Spinal cord (tissue), 10 donors: ENCODE measurements around the gene RAB18. TPM values are rescaled to one million over a fixed set of nuclear protein-coding genes. Genes with fewer than 3 reads are reported as not detected.
"Not testable (repeated sequence)": the region's sequence is repeated elsewhere in the genome, so short reads cannot be mapped to it uniquely, and the experiment has no call there.

ENCODE experiments used
- DNase-seq, 6 donors: peaks; one replicate each; pipeline versions ENCODE4 v3.0.0 to v3.0.0-alpha.2; 2013 to 2015; ENCODE audit warnings: low spot score in 6 of 6, low read depth in 4 of 6
- H3K27ac ChIP-seq: one replicate; pipeline ENCODE4 v1.5.1; 2013; ENCODE audit warnings: low read depth, low read length, control low read depth
- H3K27me3 ChIP-seq: one replicate; pipeline ENCODE4 v1.6.1; 2013; ENCODE audit warnings: low read length; ENCODE audit not compliant: control insufficient read depth, insufficient read depth
- H3K36me3 ChIP-seq: one replicate; pipeline ENCODE4 v1.6.1; 2013; ENCODE audit warnings: low read length; ENCODE audit not compliant: control insufficient read depth, insufficient read depth
- H3K4me1 ChIP-seq: one replicate; pipeline ENCODE4 v1.6.1; 2013; ENCODE audit warnings: low read length; ENCODE audit not compliant: control insufficient read depth, insufficient read depth
- H3K4me3 ChIP-seq: one replicate; pipeline ENCODE4 v1.5.1; 2013; ENCODE audit warnings: low read depth, low read length, control low read depth
- H3K9me3 ChIP-seq: one replicate; pipeline ENCODE4 v1.6.1; 2013; ENCODE audit warnings: low read length; ENCODE audit not compliant: control insufficient read depth, insufficient read depth
- WGBS: methylation state at CpG from one replicate; pipeline ENCODE4 v1.1.5; 2013; ENCODE audit warnings: missing lambda C conversion rate; ENCODE audit not compliant: insufficient coverage; 5-methylcytosine and 5-hydroxymethylcytosine counted together
- polyA plus RNA-seq, 2 donors: library from polyadenylated mRNA; unstranded; fragments of 120-200 nt; gene quantifications; one replicate each; pipeline ENCODE4 v1.2.1, GENCODE V29; 2013; ENCODE audit not compliant: insufficient read length in 2 of 2
- total RNA-seq, 2 donors: library from RNA; depleted of rRNA in 1 of 2; stranded (reverse); fragments of 120-200 nt in 1 of 2; fragments of >200 nt in 1 of 2; gene quantifications; one replicate each; pipeline versions ENCODE4 v1.2.3 to v1.2.4, GENCODE V29; 2013 to 2014
- donor health status: healthy.

RAB18 gene
- total and polyA plus RNA-seq, 4 donors = 103 to 199 (median 138) TPM

DNA sequence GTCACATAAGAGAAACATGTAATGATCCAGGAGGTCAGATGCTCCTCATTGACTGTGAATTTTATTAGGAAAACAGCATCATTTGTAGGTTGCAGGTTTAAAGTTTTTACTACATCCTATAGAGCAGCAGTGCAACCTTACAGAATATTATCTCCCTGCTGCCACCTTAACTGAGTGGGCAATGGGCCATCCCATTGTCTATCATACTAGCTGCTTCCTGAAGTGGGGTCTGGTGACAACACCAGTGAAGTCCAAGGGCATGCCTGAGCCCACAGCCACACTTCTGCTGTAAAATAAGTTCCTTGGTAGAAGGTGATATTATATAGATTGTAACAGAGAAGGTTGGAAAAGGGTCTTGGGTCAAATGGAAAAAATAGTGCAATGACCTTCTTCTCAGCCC, 4.0 kb upstream of the RAB18 start:
- no peak for DNase-seq
- H3K9me3 ChIP-seq = no peaks in the 10 kb centered on the region
- H3K27me3 ChIP-seq = peaks cover 2% of the 10 kb centered on the region
- no peak overlapping the region for H3K4me3 ChIP-seq
- H3K4me1 ChIP-seq = no peaks in the 10 kb centered on the region
- H3K27ac ChIP-seq = no peak overlapping the region
- H3K36me3 ChIP-seq = no peaks in the 10 kb centered on the region

DNA sequence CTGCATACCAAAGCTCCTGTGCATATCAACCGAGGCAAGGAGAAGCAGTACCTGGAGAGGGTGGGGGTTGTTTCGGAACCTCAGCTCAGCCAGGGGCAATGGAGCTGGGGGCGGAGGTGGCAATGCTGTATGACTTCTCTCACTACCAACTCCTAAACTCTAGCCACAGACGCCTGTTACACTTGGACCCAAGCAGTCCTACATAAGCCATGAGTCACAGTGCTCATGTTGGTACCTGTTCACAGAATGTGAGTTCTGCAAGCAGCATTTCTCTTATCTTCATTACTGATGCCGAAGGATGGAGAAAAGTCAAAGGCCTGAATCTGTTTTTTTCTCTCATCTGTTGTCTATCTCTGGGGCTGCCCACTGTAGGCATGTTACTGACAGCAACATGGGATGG, 3.2 kb upstream of the RAB18 start:
- no peak for DNase-seq
- 75% methylated on average over 2 of the region's 5 CpGs for WGBS
- peaks cover 6% of the 10 kb centered on the region for H3K4me1 ChIP-seq
- no peak overlapping the region for H3K27ac ChIP-seq
- peaks cover 2% of the 10 kb centered on the region for H3K27me3 ChIP-seq
- no peaks in the 10 kb centered on the region for H3K36me3 ChIP-seq
- no peak overlapping the region for H3K4me3 ChIP-seq
- H3K9me3 ChIP-seq = no peaks in the 10 kb centered on the region

DNA sequence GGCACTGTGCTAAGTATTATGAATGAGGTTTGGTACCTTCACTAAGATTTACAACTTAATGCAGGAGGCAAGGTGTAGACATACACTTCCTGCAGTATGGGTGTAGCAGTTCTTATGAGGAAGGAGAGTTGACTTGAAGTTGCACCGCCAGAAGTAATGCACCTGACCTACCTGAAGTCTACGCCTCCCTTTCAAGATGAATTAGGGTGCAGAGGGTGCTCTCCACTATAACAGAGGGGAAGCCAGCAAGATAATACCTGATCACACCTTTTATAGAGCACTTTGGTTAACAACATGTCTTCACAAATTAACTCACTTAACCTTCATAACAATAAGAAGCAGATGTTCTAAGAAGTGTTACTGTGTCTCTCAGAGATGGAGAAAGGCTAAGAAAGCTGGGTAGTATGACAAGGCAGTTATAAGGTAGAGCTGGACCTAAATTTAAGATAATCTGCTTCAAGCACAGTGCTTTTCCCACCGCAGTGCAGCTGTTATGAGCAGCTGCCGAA, 552 bp upstream of the RAB18 start:
- WGBS = 50% methylated on average over 2 of the region's 4 CpGs
- peak overlapping the region; percentile 87 for H3K4me3 ChIP-seq
- H3K36me3 ChIP-seq = no peaks in the 10 kb centered on the region
- H3K9me3 ChIP-seq = no peaks in the 10 kb centered on the region
- no peak for DNase-seq
- peak overlapping the region; percentile 92 for H3K27ac ChIP-seq
- peaks cover 6% of the 10 kb centered on the region for H3K4me1 ChIP-seq
- peaks cover 2% of the 10 kb centered on the region for H3K27me3 ChIP-seq

DNA sequence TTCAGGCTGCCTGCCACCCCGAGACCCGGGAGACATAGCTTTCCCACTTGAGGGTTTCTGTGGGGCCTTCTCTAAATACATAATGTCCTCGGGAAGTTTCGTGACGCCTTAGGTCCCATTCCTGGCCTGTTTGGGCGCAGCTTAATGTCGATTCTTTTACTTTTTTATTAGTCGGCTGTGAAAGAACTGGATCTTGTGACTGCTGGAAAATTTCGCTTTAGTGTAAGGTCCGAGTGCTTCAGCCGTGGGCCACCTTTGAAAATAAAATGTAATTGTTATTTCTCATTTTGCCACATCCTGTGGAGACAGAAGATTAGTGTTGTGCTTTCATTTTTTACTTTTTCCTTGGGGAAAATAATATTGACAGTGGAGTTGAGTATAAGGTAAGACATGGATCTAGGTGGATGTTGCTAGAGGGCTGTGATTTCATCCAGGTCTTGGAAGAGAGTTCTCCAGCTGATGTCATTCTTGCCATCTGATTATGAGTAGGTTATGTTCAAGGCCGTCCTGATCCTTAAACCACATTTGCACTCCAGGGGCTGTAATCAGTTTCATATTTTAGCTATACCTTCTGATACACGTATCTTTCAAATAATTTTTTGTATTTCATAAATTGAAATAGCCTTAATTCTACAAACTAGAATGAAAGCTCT, 830 bp downstream of the RAB18 start:
- H3K4me1 ChIP-seq = peaks cover 6% of the 10 kb centered on the region
- H3K27me3 ChIP-seq = peaks cover under 1% of the 10 kb centered on the region
- H3K9me3 ChIP-seq = no peaks in the 10 kb centered on the region
- DNase-seq = peak in 2 of 6 donors; percentile 4
- H3K27ac ChIP-seq = peak overlapping the region; percentile 92
- no peaks in the 10 kb centered on the region for H3K36me3 ChIP-seq
- 0% methylated on average over 8 of the region's 13 CpGs for whole genome bisulfite sequencing
- H3K4me3 ChIP-seq = peak overlapping the region; percentile 87

DNA sequence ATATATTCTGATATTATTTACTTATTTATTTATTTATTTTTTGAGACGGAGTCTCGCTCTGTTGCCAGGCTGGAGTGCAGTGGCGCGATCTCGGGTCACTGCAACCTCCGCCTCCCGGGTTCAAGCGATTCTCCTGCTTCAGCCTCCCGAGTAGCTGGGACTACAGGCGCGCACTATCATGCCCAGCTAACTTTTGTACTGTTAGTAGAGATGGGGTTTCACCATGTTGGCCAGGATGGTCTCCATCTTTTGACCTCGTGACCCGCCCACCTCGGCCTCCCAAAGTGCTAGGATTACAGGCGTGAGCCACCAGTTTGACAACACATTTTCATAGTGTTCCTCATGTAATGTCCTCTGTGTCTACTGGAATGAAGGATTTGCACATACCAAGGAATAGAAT, 1.4 kb downstream of the RAB18 start:
- H3K4me1 ChIP-seq, H3K36me3 ChIP-seq, H3K9me3 ChIP-seq, H3K27me3 ChIP-seq, DNase-seq, H3K27ac ChIP-seq: not testable (repeated sequence)
- H3K4me3 ChIP-seq = peak overlapping the region; percentile 87
- WGBS = 98% methylated on average over 8 of the region's 15 CpGs

DNA sequence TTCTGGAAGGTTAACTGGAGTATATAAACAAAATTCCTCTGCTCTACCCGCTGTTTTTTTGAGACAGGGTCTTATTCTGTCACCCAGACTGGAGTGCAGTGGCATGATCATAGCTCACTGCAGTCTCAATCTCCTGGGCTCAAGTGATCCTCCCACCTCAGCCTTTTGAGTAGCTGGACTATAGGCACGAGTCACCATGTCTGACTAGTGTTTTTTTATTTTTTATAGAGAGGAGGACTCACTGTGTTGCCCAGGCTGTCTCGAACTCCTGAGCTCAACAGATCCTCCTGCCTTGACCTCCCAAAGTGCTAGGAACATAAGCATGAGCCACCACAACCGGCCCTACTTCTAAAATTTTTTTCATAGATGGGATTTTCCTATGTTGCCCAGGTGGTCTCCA, 2.2 kb downstream of the RAB18 start:
- H3K4me1 ChIP-seq = peaks cover 6% of the 10 kb centered on the region

DNA sequence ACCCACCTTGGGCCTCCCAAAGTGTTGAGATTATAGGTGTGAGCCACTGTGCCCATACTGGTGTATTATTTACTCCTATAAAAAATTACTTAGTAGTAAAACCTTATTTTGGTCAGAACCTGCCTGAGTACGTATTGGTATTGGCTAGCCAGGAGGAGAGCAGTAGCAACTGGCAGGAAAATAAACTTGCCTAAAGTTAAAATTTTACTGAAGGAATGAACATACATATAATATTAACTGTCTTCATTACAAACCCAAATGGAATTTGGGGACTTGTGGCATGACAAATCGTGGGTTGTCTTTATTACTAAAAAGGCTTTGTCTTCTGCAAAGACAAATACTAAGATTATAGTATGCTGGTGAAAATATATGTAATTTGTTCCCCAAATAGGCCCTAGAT, 8.4 kb downstream of the RAB18 start:
- Histone ChIP-seq H3K4me3 (no peak overlapping the region), H3K27me3 (no peaks in the 10 kb centered on the region), H3K36me3 (peaks cover 7% of the 10 kb centered on the region), H3K9me3 (no peaks in the 10 kb centered on the region), H3K4me1 (no peaks in the 10 kb centered on the region), H3K27ac (no peak overlapping the region)
- no CpG with 5 or more reads among the region's 2 CpGs for WGBS
- DNase-seq = no peak

More for the DNA sequence above, 2.2 kb downstream of the RAB18 start:
- no peak overlapping the region for H3K27ac ChIP-seq
- H3K36me3 ChIP-seq = no peaks in the 10 kb centered on the region
- no peaks in the 10 kb centered on the region for H3K27me3 ChIP-seq
- no CpG with 5 or more reads among the region's 4 CpGs for WGBS
- H3K9me3 ChIP-seq = no peaks in the 10 kb centered on the region
- H3K4me3 ChIP-seq = no peak overlapping the region
- DNase-seq = no peak

DNA sequence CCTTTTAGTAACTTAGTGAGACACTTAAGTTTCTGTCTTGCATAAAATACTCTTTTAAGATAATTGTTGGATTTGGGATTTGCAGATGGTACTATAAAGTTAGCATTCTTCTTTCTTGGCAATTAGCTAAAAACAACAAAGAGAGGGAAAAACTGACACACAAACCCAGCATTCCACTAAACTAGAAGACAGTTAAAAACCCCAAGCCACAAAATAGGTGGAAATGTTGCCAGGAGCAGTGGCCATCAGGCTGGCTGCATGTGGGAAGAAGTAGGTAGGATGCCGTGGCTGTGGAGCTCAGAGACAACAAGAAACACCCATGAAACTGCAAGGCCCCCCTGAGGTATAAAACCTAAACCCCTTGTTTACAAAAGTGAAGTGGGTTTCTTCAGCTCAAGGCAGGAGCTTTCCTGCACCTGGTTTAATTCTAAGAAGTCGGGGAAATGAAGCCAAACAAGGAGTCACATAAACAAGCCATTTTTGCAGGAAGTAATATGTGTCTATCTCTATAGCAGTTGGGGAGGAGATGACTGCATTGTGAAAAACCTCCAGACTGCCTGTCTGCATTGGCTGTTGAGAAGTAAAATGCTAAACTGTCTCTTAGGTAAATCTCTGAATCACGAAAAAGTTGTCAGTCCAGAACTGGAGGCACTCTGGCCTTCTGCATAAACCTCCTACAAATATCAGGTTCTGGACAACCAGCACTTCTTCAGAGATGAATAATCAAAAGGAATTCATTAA, 9.5 kb downstream of the RAB18 start:
- Histone ChIP-seq H3K9me3 (no peaks in the 10 kb centered on the region), H3K36me3 (peaks cover 7% of the 10 kb centered on the region), H3K27me3 (no peaks in the 10 kb centered on the region), H3K4me1 (no peaks in the 10 kb centered on the region), H3K27ac (no peak overlapping the region), H3K4me3 (no peak overlapping the region)
- WGBS = 78% methylated on average over 2 of the region's 3 CpGs
- no peak for DNase-seq

DNA sequence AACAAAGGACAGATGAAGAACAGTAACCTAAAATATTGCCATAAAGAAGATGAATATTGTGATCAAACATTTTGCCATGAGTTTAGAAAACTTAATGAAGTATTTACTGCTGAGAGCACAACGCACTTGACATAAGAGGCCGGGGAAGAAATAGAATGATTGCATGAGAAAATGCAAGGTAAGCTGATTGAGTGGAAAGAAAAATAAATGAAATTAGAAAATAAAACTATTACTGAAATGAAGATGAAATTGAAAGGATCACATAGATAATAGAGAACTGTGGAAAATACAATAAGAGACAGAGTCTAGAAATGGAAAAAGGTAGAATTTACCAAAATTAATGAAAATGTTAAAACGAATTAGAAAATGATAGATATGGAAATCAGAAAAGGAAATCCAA, 10.1 kb downstream of the RAB18 start:
- H3K27ac ChIP-seq = no peak overlapping the region
- no peaks in the 10 kb centered on the region for H3K4me1 ChIP-seq
- no CpG with 5 or more reads among the region's 3 CpGs for WGBS
- no peaks in the 10 kb centered on the region for H3K9me3 ChIP-seq
- no peaks in the 10 kb centered on the region for H3K27me3 ChIP-seq
- peaks cover 7% of the 10 kb centered on the region for H3K36me3 ChIP-seq
- no peak overlapping the region for H3K4me3 ChIP-seq
- DNase-seq = no peak

DNA sequence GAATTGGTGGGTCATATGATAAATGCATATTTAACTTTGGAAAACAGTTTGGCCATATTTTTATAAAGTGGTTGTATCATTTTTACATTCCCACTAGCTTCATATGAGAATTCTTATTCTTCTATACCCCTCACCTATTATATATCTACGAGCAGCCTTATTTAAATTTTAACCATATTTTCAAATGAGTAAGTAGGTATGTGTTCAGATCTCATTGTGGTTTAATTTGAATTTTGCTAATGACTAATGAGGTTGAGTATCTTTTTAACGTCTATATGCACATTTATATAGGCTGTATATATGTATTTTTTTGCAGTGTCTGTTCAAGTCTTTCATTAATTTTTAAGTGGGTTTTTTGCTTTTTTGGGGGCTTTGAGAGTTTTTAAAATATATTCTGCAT, 14.2 kb downstream of the RAB18 start:
- no peaks in the 10 kb centered on the region for H3K27me3 ChIP-seq
- no peaks in the 10 kb centered on the region for H3K9me3 ChIP-seq
- no peaks in the 10 kb centered on the region for H3K4me1 ChIP-seq
- no peak overlapping the region for H3K4me3 ChIP-seq
- DNase-seq = no peak
- no peak overlapping the region for H3K27ac ChIP-seq
- peaks cover 3% of the 10 kb centered on the region for H3K36me3 ChIP-seq
- WGBS = no CpG with 5 or more reads among the region's 2 CpGs
